GM12878 (cell line): ENCODE results near the gene PPP1R3E. TPM values are rescaled to one million over a fixed set of nuclear protein-coding genes. Genes with fewer than 3 reads are reported as not detected.

Source experiments
- ATAC-seq: fragments of 200-7000 bp; cut with Tn5 transposase; 3 replicates; pipeline ENCODE4 v1.9.1; 2020; ENCODE audit warnings: mild to moderate bottlenecking, moderate library complexity
- BruUV-seq: library from RNA; stranded (reverse); fragments of 400-500 nt; replicated peaks from 2 replicates; lab custom pipeline; 2021; lab: Mats Ljungman, UMichigan
- CTCF ChIA-PET: fragments of 300-600 bp; sonication (Branson Sonifier 250); formaldehyde crosslinking; extraction: SDS; loops from one replicate; lab custom pipeline; 2021; ENCODE audit warnings: inconsistent platforms; lab: Yijun Ruan, JAX
- POLR2A ChIA-PET: fragments of 350-600 bp; formaldehyde crosslinking; extraction: SDS; loops from one replicate; lab custom pipeline; 2021; ENCODE audit warnings: inconsistent platforms; lab: Charles Lee
- RAD21 ChIA-PET: fragments of 300-600 bp; sonication (Branson Sonifier 250); formaldehyde crosslinking; loops from one replicate; lab custom pipeline; 2023; ENCODE audit warnings: antibody characterized with exemption; ENCODE audit not compliant: unreplicated experiment; lab: Charles Lee
- SMC1A ChIA-PET: fragments of 300-600 bp; sonication (Branson Sonifier 250); formaldehyde crosslinking; loops from one replicate; lab custom pipeline; 2023; ENCODE audit not compliant: unreplicated experiment, uncharacterized antibody; lab: Charles Lee
- DNase-seq: peaks from one replicate; pipeline ENCODE4 v3.0.0-alpha.2; 2011; ENCODE audit warnings: low read depth, low spot score
- FAIRE-seq: peaks from 3 replicates; lab custom pipeline; 2011; peaks lifted over from hg19 to GRCh38; lab: Jason Lieb, UNC
- H2AFZ ChIP-seq: 2 replicates; pipeline ENCODE4 v1.6.0; 2011; ENCODE audit warnings: low read depth, low read length, control low read depth; ENCODE audit not compliant: control insufficient read depth
- H3K27ac ChIP-seq: 2 replicates; pipeline ENCODE4 v1.5.1; 2011; ENCODE audit warnings: control low read depth; ENCODE audit not compliant: control insufficient read depth, insufficient read depth
- H3K27me3 ChIP-seq, 2 experiments: replicated peaks in 1 of 2; 2 replicates each; pipeline versions ENCODE4 v1.6.0 to v1.6.1; 2011; ENCODE audit warnings: low read length in 1 of 2; ENCODE audit not compliant: control insufficient read depth in 2 of 2, insufficient read depth in 2 of 2
- H3K36me3 ChIP-seq, 2 experiments: 2 replicates each; pipeline ENCODE4 v1.5.1; 2011; ENCODE audit warnings: low read length in 1 of 2; ENCODE audit not compliant: control insufficient read depth in 2 of 2, insufficient read depth in 2 of 2
- H3K4me1 ChIP-seq: 2 replicates; pipeline ENCODE4 v1.6.1; 2011; ENCODE audit warnings: mild to moderate bottlenecking, low read length, moderate library complexity, mixed read lengths; ENCODE audit not compliant: control insufficient read depth, insufficient read depth
- H3K4me2 ChIP-seq: 2 replicates; pipeline ENCODE4 v1.6.0; 2011; ENCODE audit warnings: control low read depth; ENCODE audit not compliant: control insufficient read depth, insufficient read depth
- H3K4me3 ChIP-seq: fragments of 200-600 bp; sonication (generic); 2 replicates; pipeline ENCODE4 v1.5.1; 2016
- H3K79me2 ChIP-seq: 2 replicates; pipeline ENCODE4 v1.6.0; 2011; ENCODE audit warnings: low read length; ENCODE audit not compliant: control insufficient read depth, insufficient read depth
- H3K9ac ChIP-seq: 2 replicates; pipeline ENCODE4 v1.8.0; 2011; ENCODE audit warnings: low read length, control low read depth, mixed read lengths; ENCODE audit not compliant: control insufficient read depth, insufficient read depth
- H3K9me3 ChIP-seq: replicated peaks from 3 replicates; pipeline ENCODE4 v1.5.1; 2011; ENCODE audit warnings: mild to moderate bottlenecking, low read length; ENCODE audit not compliant: control insufficient read depth, insufficient read depth
- H4K20me1 ChIP-seq: 2 replicates; pipeline ENCODE4 v1.6.0; 2011; ENCODE audit not compliant: control insufficient read depth, insufficient read depth
- BMI1 ChIP-seq: fragments of 450-650 bp; IDR thresholded peaks from 2 replicates; pipeline ENCODE4 v1.6.1; 2016; ENCODE audit warnings: mild to moderate bottlenecking, moderate library complexity, borderline replicate concordance
- E2F8 ChIP-seq: fragments of 450-650 bp; IDR thresholded peaks from 2 replicates; pipeline ENCODE4 v1.6.1; 2018; ENCODE audit warnings: mild to moderate bottlenecking, low read depth, moderate library complexity; ENCODE audit not compliant: partially characterized antibody
- FOS ChIP-seq: IDR thresholded peaks from 3 replicates; pipeline ENCODE4 v1.6.1; 2011; ENCODE audit warnings: borderline replicate concordance; ENCODE audit not compliant: insufficient read length; ENCODE audit errors: extremely low read depth
- GABPA ChIP-seq: IDR thresholded peaks from 2 replicates; pipeline ENCODE4 v1.6.1; 2014; ENCODE audit warnings: antibody characterized with exemption, low read depth, mild to moderate bottlenecking, inconsistent platforms
- HDAC2 ChIP-seq: fragments of 200-600 bp; sonication (generic); IDR thresholded peaks from 2 replicates; pipeline ENCODE4 v1.6.1; 2017
- IRF5 ChIP-seq: fragments of 450-650 bp; IDR thresholded peaks from 2 replicates; pipeline ENCODE4 v1.6.1; 2017; ENCODE audit warnings: borderline replicate concordance
- TCF3 ChIP-seq: IDR thresholded peaks from 2 replicates; pipeline ENCODE4 v1.6.1; 2012; ENCODE audit warnings: low read depth, mild to moderate bottlenecking, low read length, borderline replicate concordance; ENCODE audit not compliant: insufficient read depth
- ZBTB33 ChIP-seq: fragments of 450-650 bp; IDR thresholded peaks from 2 replicates; pipeline ENCODE4 v1.6.1; 2017; ENCODE audit warnings: mild to moderate bottlenecking
- ZNF207 ChIP-seq: fragments of 450-650 bp; IDR thresholded peaks from 2 replicates; pipeline ENCODE4 v1.6.1; 2014; ENCODE audit warnings: antibody characterized with exemption, mild to moderate bottlenecking, borderline replicate concordance
- WGBS: methylation state at CpG from one replicate; pipeline ENCODE4 v1.1.6; 2016; ENCODE audit warnings: low lambda C conversion rate; ENCODE audit not compliant: insufficient replicate concordance, insufficient coverage; ENCODE audit errors: missing lambda C conversion rate; 5-methylcytosine and 5-hydroxymethylcytosine counted together
- in situ Hi-C: fragments of 300-500 bp; cut with MboI; formaldehyde crosslinking; loops from 9 replicates; pipeline ENCODE4 v1.14.3; 2018; ENCODE audit warnings: mixed read lengths
- intact Hi-C: fragments of 100-400 bp; cut with micrococcal nuclease; formaldehyde crosslinking; loops from one replicate; pipeline ENCODE4 v1.14.2; 2022; ENCODE audit not compliant: unreplicated experiment
- polyA plus RNA-seq, 11 experiments: library from polyadenylated mRNA; depleted of rRNA in 4 of 11; unstranded in 6 of 11; stranded (reverse) in 5 of 11; fragments of >200 nt; fragmentation: Nextera tagmentation in 4 of 11; fragmentation: Illumina TruSeq in 1 of 11; extraction: Ambion mirVana in 4 of 11; extraction: Trizol in 1 of 11; gene quantifications; 1 replicate in 1 of 11; 2 replicates in 10 of 11; pipeline versions ENCODE4 v1.2.1 to v1.2.3, GENCODE V29; 2011 to 2016; ENCODE audit warnings: inconsistent platforms in 2 of 11, missing spikeins in 2 of 11, low read depth in 1 of 11
- total RNA-seq, 4 experiments: library from RNA; depleted of rRNA in 3 of 4; stranded (reverse); fragments of >200 nt in 3 of 4; fragmentation: Illumina TruSeq in 1 of 4; extraction: Trizol in 1 of 4; gene quantifications; 2 replicates each; pipeline versions ENCODE4 v1.2.1 to v1.2.3, GENCODE V29; 2013 to 2021

The PPP1R3E gene
- total and polyA plus RNA-seq, 10 of the 15 experiments (the other 5 are each of a cell fraction or from before 2014, with no cell fraction given) = 4.6 to 26.4 (median 7.1) TPM

GRCh38 chr14:23307687-23308644, 5.3 kb upstream of the PPP1R3E start:
- intact Hi-C loops = no loop called here
- no peaks in the 10 kb centered on the region for H4K20me1 ChIP-seq
- H3K4me2 ChIP-seq = peak overlapping the region; percentile 80
- ChIA-PET SMC1A (interaction anchor here (0.9 to 2.3 kb wide), 5 partner anchors 9 to 22 kb away, joined by 3 to 17 read pairs (median 4); partner anchors contain the start of genes HOMEZ and PABPN1), RAD21 (interaction anchor here (1.3 to 8.7 kb wide), 2 partner anchors 14 to 186 kb away, joined by 3 to 103 read pairs; partner anchors contain the start of gene PABPN1), POLR2A (interaction anchor here (0.7 to 3.7 kb wide), 3 partner anchors 7 to 22 kb away, joined by 6 to 55 read pairs (median 10); partner anchors contain the start of genes HOMEZ and PABPN1), CTCF (interaction anchor here (1.0 to 4.5 kb wide), 4 partner anchors 13 to 160 kb away, joined by 3 to 37 read pairs (median 7); partner anchors contain the start of gene PABPN1)
- H3K27ac ChIP-seq = peak overlapping the region; percentile 91
- H3K9ac ChIP-seq = peak overlapping the region; percentile 97
- H3K79me2 ChIP-seq = peaks cover 27% of the 10 kb centered on the region
- BruUV-seq = no TSS peak
- peaks cover 20% of the 10 kb centered on the region for H3K4me1 ChIP-seq
- TF ChIP-seq GABPA (no peak), FOS (no peak), HDAC2 (no peak), IRF5 (no peak), ZNF207 (no peak), TCF3 (no peak), BMI1 (no peak), E2F8 (no peak), ZBTB33 (no peak)
- 93% methylated on average over 22 of the region's 22 CpGs for WGBS
- H3K36me3 ChIP-seq = no peaks in the 10 kb centered on the region; a peak in 1 of 4 replicates
- DNase-seq (no peak), ATAC-seq (no peak), FAIRE-seq (no peak)
- peak overlapping the region; percentile 100 for H3K4me3 ChIP-seq
- in situ Hi-C loops = loop anchor here (10.0 to 25.0 kb wide), 2 partner anchors 804 to 1127 kb away; partner anchors contain the start of genes DCAF11 and NRL
- no peaks in the 10 kb centered on the region for H3K27me3 ChIP-seq
- no peaks in the 10 kb centered on the region for H3K9me3 ChIP-seq
- H2AFZ ChIP-seq = no peak overlapping the region
